HEK293 (cell line): ENCODE measurements around the gene OBSCN.
A peak's percentile ranks its signal among the peaks of the same experiment; 100 is the strongest.

Source experiments
- CTCF ChIA-PET: fragments of 350-600 bp; formaldehyde crosslinking; extraction: SDS; loops from one replicate; lab custom pipeline; 2021; ENCODE audit warnings: antibody characterized with exemption; lab: Yijun Ruan, JAX
- POLR2A ChIA-PET: fragments of 300-600 bp; formaldehyde crosslinking; extraction: SDS; loops from one replicate; lab custom pipeline; 2020; ENCODE audit warnings: antibody characterized with exemption, inconsistent platforms; lab: Yijun Ruan, JAX
- H3K27ac ChIP-seq: fragments of 200-500 bp; sonication (Bioruptor generic); 2 replicates; pipeline ENCODE4 v1.5.1; 2014; ENCODE audit warnings: low read depth, low read length, control low read depth, inconsistent platforms; ENCODE audit errors: extremely low read depth
- H3K36me3 ChIP-seq, 2 experiments: fragments of 200-500 bp in 1 of 2; sonication (Bioruptor generic) in 1 of 2; 1 replicate in 1 of 2; 2 replicates in 1 of 2; pipeline ENCODE4 v1.5.1; 2014 to 2017; ENCODE audit warnings: inconsistent platforms in 2 of 2, low read length in 2 of 2; ENCODE audit not compliant: control insufficient read depth in 2 of 2, insufficient read depth in 1 of 2
- H3K4me1 ChIP-seq: fragments of 200-500 bp; sonication (Bioruptor generic); 2 replicates; pipeline ENCODE4 v1.5.1; 2014; ENCODE audit warnings: mild to moderate bottlenecking, low read length, inconsistent platforms; ENCODE audit not compliant: control insufficient read depth, insufficient read depth
- H3K4me3 ChIP-seq: 2 replicates; pipeline ENCODE4 v1.5.1; 2011; ENCODE audit warnings: low read depth, mild to moderate bottlenecking, control low read depth, low read length, moderate library complexity
- H3K9me3 ChIP-seq: fragments of 200-500 bp; sonication (Bioruptor generic); 2 replicates; pipeline ENCODE4 v1.5.1; 2014; ENCODE audit warnings: low read depth, low read length, inconsistent platforms; ENCODE audit not compliant: control insufficient read depth, insufficient read depth
- BCL11B ChIP-seq: fragments of 450-650 bp; formaldehyde crosslinking; IDR thresholded peaks from 2 replicates; pipeline ENCODE4 v1.5.1; 2016; ENCODE audit warnings: low read depth, missing biosample characterization, missing genetic modification characterization
- CTCF ChIP-seq: fragments of 450-650 bp; formaldehyde crosslinking; IDR thresholded peaks from 2 replicates; pipeline ENCODE4 v1.5.1; 2016; ENCODE audit warnings: missing biosample characterization, missing genetic modification characterization
- HOXA7 ChIP-seq: sonication (generic); formaldehyde crosslinking; IDR thresholded peaks from 2 replicates; pipeline ENCODE4 v1.8.1; 2022; ENCODE audit warnings: missing genetic modification reagents, borderline replicate concordance
- HOXC10 ChIP-seq: sonication (generic); formaldehyde crosslinking; IDR thresholded peaks from 2 replicates; pipeline ENCODE4 v1.8.1; 2023; ENCODE audit warnings: mild to moderate bottlenecking, missing genetic modification reagents
- PATZ1 ChIP-seq: fragments of 450-650 bp; formaldehyde crosslinking; IDR thresholded peaks from 2 replicates; pipeline ENCODE4 v1.5.1; 2016; ENCODE audit warnings: missing biosample characterization, missing genetic modification characterization
- SP7 ChIP-seq: fragments of 450-650 bp; formaldehyde crosslinking; IDR thresholded peaks from 2 replicates; pipeline ENCODE4 v1.5.1; 2016; ENCODE audit warnings: missing biosample characterization, missing genetic modification characterization
- WT1 ChIP-seq: fragments of 450-650 bp; formaldehyde crosslinking; IDR thresholded peaks from 2 replicates; pipeline ENCODE4 v1.5.1; 2016; ENCODE audit warnings: missing biosample characterization, missing genetic modification characterization
- YY1 ChIP-seq: fragments of 450-650 bp; formaldehyde crosslinking; IDR thresholded peaks from 2 replicates; pipeline ENCODE4 v1.5.1; 2018; ENCODE audit warnings: missing biosample characterization, missing genetic modification characterization
- ZBTB6 ChIP-seq: fragments of 450-650 bp; formaldehyde crosslinking; IDR thresholded peaks from 2 replicates; pipeline ENCODE4 v1.5.1; 2017; ENCODE audit warnings: missing biosample characterization, missing genetic modification characterization
- ZNF2 ChIP-seq: fragments of 450-650 bp; formaldehyde crosslinking; IDR thresholded peaks from 2 replicates; pipeline ENCODE4 v1.5.1; 2016; ENCODE audit warnings: missing biosample characterization, missing genetic modification characterization
- ZNF248 ChIP-seq: fragments of 450-650 bp; formaldehyde crosslinking; IDR thresholded peaks from 2 replicates; pipeline ENCODE4 v1.5.1; 2017; ENCODE audit warnings: missing biosample characterization, missing genetic modification characterization
- ZNF37A ChIP-seq: fragments of 450-650 bp; IDR thresholded peaks from 2 replicates; pipeline ENCODE4 v1.5.1; 2018; ENCODE audit warnings: missing biosample characterization, missing genetic modification characterization
- ZNF48 ChIP-seq: fragments of 450-650 bp; formaldehyde crosslinking; IDR thresholded peaks from 2 replicates; pipeline ENCODE4 v1.5.1; 2016; ENCODE audit warnings: missing biosample characterization, missing genetic modification characterization
- ZNF513 ChIP-seq: fragments of 450-650 bp; IDR thresholded peaks from 2 replicates; pipeline ENCODE4 v1.5.1; 2018; ENCODE audit warnings: missing biosample characterization, missing genetic modification characterization
- ZNF580 ChIP-seq: fragments of 450-650 bp; formaldehyde crosslinking; IDR thresholded peaks from 2 replicates; pipeline ENCODE4 v1.5.1; 2016; ENCODE audit warnings: missing biosample characterization, missing genetic modification characterization
- ZNF600 ChIP-seq: fragments of 450-650 bp; formaldehyde crosslinking; IDR thresholded peaks from 2 replicates; pipeline ENCODE4 v1.5.1; 2016; ENCODE audit warnings: missing biosample characterization, missing genetic modification characterization
- ZNF639 ChIP-seq: fragments of 450-650 bp; formaldehyde crosslinking; IDR thresholded peaks from 2 replicates; pipeline ENCODE4 v1.5.1; 2016; ENCODE audit warnings: missing biosample characterization, missing genetic modification characterization
- ZNF830 ChIP-seq: fragments of 450-650 bp; IDR thresholded peaks from 2 replicates; pipeline ENCODE4 v1.5.0; 2018; ENCODE audit warnings: missing biosample characterization, missing genetic modification characterization, low read depth, mild to moderate bottlenecking, moderate library complexity
- ZSCAN30 ChIP-seq: fragments of 450-650 bp; IDR thresholded peaks from 2 replicates; pipeline ENCODE4 v1.5.1; 2018; ENCODE audit warnings: missing biosample characterization, mild to moderate bottlenecking, missing genetic modification characterization, moderate library complexity

Gene OBSCN

GRCh38 chr1:228340686-228341449, 133.0 kb downstream of the OBSCN start:
- no peak overlapping the region for H3K27ac ChIP-seq
- no peaks in the 10 kb centered on the region for H3K4me1 ChIP-seq
- TF ChIP-seq ZNF600 (tag by site-specific recombination) (0 out of 2 replicates have a peak, but pooled peaks have one; percentile 43), WT1 (no peak), ZNF830 (tag by site-specific recombination) (no peak), ZNF639 (tag by site-specific recombination) (no peak), CTCF (peak; percentile 60; the same call in 1 of the 2 replicates), PATZ1 (tag by site-specific recombination) (0 out of 2 replicates have a peak, but pooled peaks have one; percentile 32), ZSCAN30 (tag by site-specific recombination) (no peak)
- no peak overlapping the region for H3K4me3 ChIP-seq
- peaks cover 0 to 8% of the 10 kb centered on the region in 2 experiments; a peak in 1 of 3 replicates for H3K36me3 ChIP-seq
- ChIA-PET POLR2A (no interaction called here), CTCF (interaction anchor here (0.6 to 1.2 kb wide), 3 partner anchors 29 to 118 kb away, joined by 3 read pairs; no protein-coding TSS in a partner anchor)
- H3K9me3 ChIP-seq, result no peaks in the 10 kb centered on the region

GRCh38 chr1:228341450-228341813, 133.6 kb downstream of the OBSCN start:
- ChIA-PET CTCF (interaction anchor here (0.6 to 1.2 kb wide), 2 partner anchors 35 to 117 kb away, joined by 3 read pairs; no protein-coding TSS in a partner anchor), POLR2A (no interaction called here)
- H3K4me1 ChIP-seq, result no peaks in the 10 kb centered on the region
- no peaks in the 10 kb centered on the region for H3K9me3 ChIP-seq
- no peak for TF ChIP-seq HOXC10 (CRISPR knock-in tag)
- TF ChIP-seq ZNF580, result no peak
- TF ChIP-seq ZNF2 (tag by site-specific recombination), result no peak
- no peak for TF ChIP-seq ZNF37A
- TF ChIP-seq SP7 (tag by site-specific recombination), result no peak
- no peak for TF ChIP-seq ZNF513 (tag by site-specific recombination)
- TF ChIP-seq ZNF48 (tag by site-specific recombination), result no peak
- TF ChIP-seq HOXA7, result no peak
- TF ChIP-seq YY1 (tag by site-specific recombination), result no peak
- no peak for TF ChIP-seq BCL11B (tag by site-specific recombination)
- no peak for TF ChIP-seq ZBTB6 (tag by site-specific recombination)
- no peak for TF ChIP-seq ZNF248 (tag by site-specific recombination)
- H3K4me3 ChIP-seq, result no peak overlapping the region
- peaks cover 0 to 8% of the 10 kb centered on the region in 2 experiments; a peak in 1 of 3 replicates for H3K36me3 ChIP-seq
- H3K27ac ChIP-seq, result no peak overlapping the region
